HG02610 (cell line): ENCODE measurements around the gene MYOM3.
"Not testable (repeated sequence)": the region's sequence is repeated elsewhere in the genome, so short reads cannot be mapped to it uniquely, and the experiment has no call there.

ENCODE experiments used
- ATAC-seq: cut with Tn5 transposase; IDR thresholded peaks from one replicate; pipeline ENCODE4 v1.9.1; 2021; ENCODE audit warnings: mild to moderate bottlenecking, moderate library complexity; ENCODE audit not compliant: unreplicated experiment

The MYOM3 gene

DNA sequence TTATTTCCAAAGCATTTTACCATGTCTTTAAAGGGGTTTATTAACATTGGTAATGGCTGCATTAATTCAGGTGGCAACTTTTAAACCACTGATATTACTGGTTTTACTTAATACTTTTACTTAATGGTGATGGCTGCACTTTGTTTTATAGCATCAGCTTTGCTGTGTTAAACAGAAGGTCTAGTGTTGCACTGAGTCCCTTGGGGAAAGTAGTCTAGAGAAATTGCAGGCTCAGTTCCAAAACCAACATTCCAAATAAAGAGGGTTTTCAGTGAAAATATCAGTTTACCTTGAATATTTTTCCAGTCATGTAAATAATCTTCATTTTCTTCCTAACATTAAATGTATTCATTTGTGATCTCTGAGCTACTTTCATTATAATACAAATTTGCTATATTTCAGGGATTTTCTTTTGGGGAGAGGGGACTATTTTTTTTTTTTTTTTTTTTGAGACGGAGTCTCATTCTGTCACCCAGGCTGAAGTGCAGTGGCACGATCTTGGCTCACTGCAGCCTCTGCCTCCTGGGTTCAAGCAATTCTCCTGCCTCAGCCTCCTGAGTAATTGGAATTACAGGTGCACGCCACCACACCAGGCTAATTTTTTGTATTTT lies 103.3 kb downstream of the MYOM3 start:
- ATAC-seq = not testable (repeated sequence)

DNA sequence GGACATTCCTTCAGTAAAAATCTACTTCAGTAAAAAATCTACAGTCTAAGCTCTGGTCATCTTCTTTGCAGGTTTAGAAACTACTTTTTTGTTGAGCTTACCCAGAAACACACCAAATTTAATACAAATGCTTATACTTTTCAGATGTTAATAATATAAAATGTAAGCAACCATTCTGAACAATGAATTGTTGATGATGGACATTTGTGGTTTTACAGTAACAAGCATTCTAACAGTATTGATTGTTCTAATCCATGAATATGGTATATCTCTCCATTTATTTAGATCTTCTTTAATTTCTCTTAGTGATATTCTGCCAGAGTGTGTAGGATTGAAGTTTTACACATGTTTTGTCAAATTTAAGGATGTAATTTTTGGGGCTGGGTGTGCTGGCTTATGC lies 104.9 kb downstream of the MYOM3 start:
- ATAC-seq = no peak
